SIG-M5 treated with dmso at 0.1 percent for 504 hours (cell line): ENCODE results near the gene ANKRD36B.
"Not testable (repeated sequence)": the region's sequence is repeated elsewhere in the genome, so short reads cannot be mapped to it uniquely, and the experiment has no call there.

Experiments used
- DNase-seq: peaks from one replicate; lab custom pipeline; 2025; ENCODE audit not compliant: unreplicated experiment; lab: John Stamatoyannopoulos, UW

ANKRD36B gene

GRCh38 chr2:97550498-97550897 lies 39.2 kb downstream of the ANKRD36B start:
- DNase-seq = not testable (repeated sequence)

GRCh38 chr2:97549058-97549457 lies 40.6 kb downstream of the ANKRD36B start:
- not testable (repeated sequence) for DNase-seq

GRCh38 chr2:97548536-97548935 lies 41.1 kb downstream of the ANKRD36B start:
- DNase-seq = not testable (repeated sequence)

- DNase-seq = no peak
These were observed 43.0 kb downstream of the ANKRD36B start for GRCh38 chr2:97546711-97547110.

GRCh38 chr2:97544911-97545310 lies 44.8 kb downstream of the ANKRD36B start:
- DNase-seq = not testable (repeated sequence)

GRCh38 chr2:97525904-97526303 lies 63.8 kb downstream of the ANKRD36B start:
- DNase-seq = not testable (repeated sequence)

- not testable (repeated sequence) for DNase-seq
These were observed 65.9 kb downstream of the ANKRD36B start for GRCh38 chr2:97523816-97524215.

GRCh38 chr2:97522916-97523555 lies 66.6 kb downstream of the ANKRD36B start:
- DNase-seq = not testable (repeated sequence)

GRCh38 chr2:97495651-97496050 lies 94.0 kb downstream of the ANKRD36B start:
- DNase-seq = not testable (repeated sequence)

GRCh38 chr2:97490141-97490540 lies 99.5 kb downstream of the ANKRD36B start:
- not testable (repeated sequence) for DNase-seq
